Erythroblast (primary cell): ENCODE data around the gene C1GALT1C1.

Experiments
- GATA1 ChIP-seq: IDR thresholded peaks from 2 replicates; pipeline ENCODE4 v1.6.1; 2011; ENCODE audit warnings: low read depth, mild to moderate bottlenecking, control low read depth, low read length, moderate library complexity
- POLR2A ChIP-seq: IDR thresholded peaks from 2 replicates; pipeline ENCODE4 v1.6.1; 2011; ENCODE audit warnings: mild to moderate bottlenecking, low read length

DNA sequence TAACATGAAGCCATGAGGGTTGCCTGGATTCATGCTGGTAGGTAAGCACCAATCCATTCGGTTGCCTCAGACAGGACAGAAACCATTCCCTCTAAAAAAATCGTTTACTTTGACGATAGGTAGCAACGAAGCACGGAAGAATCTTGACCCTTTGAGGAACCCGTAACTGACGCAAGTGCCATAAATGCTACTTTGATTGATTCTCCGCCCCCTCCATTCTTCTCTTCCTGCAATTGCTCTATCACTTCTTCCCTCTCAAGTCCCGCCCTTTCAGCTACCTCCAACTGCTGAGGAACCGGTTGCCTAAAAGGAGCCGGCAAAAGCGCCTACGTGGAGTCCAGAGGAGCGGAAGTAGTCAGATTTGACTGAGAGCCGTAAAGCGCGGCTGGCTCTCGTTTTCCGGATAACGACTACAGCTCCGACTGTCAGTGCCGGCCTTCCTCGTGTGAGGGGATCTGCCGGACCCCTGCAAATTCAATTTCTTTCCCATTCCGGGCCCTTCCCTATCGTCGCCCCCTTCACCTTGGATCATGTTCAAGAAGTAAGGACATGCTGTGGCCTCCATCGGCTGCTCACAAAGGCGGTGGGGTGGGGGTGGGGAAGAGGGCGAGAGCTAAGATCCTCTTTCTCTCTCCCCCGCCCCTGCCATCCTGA lies 26.0 kb downstream of the C1GALT1C1 start, which contains the start of gene MCTS1:
- TF ChIP-seq POLR2A: peak; percentile 72
- no peak for TF ChIP-seq GATA1
